DMS114 treated with DMSO at 0.1 percent for 48 hours (cell line): Measurements from ENCODE around the gene FBXL15.
"Not testable (repeated sequence)": the region's sequence is repeated elsewhere in the genome, so short reads cannot be mapped to it uniquely, and the experiment has no call there.

Experiments
- DNase-seq: peaks from one replicate; lab custom pipeline; 2025; ENCODE audit not compliant: unreplicated experiment; lab: John Stamatoyannopoulos, UW

Gene FBXL15

GRCh38 chr10:102452672-102453340 lies 32.2 kb downstream of the FBXL15 start:
- no peak for DNase-seq

- DNase-seq: no peak
Measured at GRCh38 chr10:102453502-102453901, 32.9 kb downstream of the FBXL15 start.

- not testable (repeated sequence) for DNase-seq
Measured at GRCh38 chr10:102454662-102455487, 34.2 kb downstream of the FBXL15 start.

GRCh38 chr10:102455893-102456471 lies 35.3 kb downstream of the FBXL15 start:
- DNase-seq: no peak

GRCh38 chr10:102457591-102458150 lies 37.0 kb downstream of the FBXL15 start:
- DNase-seq: no peak

- DNase-seq: no peak
Measured at GRCh38 chr10:102458656-102459055, 38.0 kb downstream of the FBXL15 start.

- no peak for DNase-seq
Measured at GRCh38 chr10:102460836-102461186, 40.2 kb downstream of the FBXL15 start.

- peak; percentile 81 for DNase-seq
Measured at GRCh38 chr10:102461187-102462054, 40.8 kb downstream of the FBXL15 start.

- no peak for DNase-seq
Measured at GRCh38 chr10:102462512-102463054, 41.9 kb downstream of the FBXL15 start.

GRCh38 chr10:102463983-102464382 lies 43.3 kb downstream of the FBXL15 start:
- no peak for DNase-seq

GRCh38 chr10:102465466-102465865 lies 44.8 kb downstream of the FBXL15 start:
- no peak for DNase-seq

- DNase-seq: no peak
Measured at GRCh38 chr10:102467318-102467717, 46.7 kb downstream of the FBXL15 start.

GRCh38 chr10:102467971-102468438 lies 47.4 kb downstream of the FBXL15 start:
- no peak for DNase-seq

- DNase-seq: no peak
Measured at GRCh38 chr10:102468683-102469082, 48.0 kb downstream of the FBXL15 start.

GRCh38 chr10:102470579-102471546 lies 50.2 kb downstream of the FBXL15 start:
- DNase-seq: no peak
